Calu3 (cell line): Measurements from ENCODE around the gene PDZD2. TPM values are rescaled to one million over a fixed set of nuclear protein-coding genes. Genes with fewer than 3 reads are reported as not detected.
"Not testable (repeated sequence)": the region's sequence is repeated elsewhere in the genome, so short reads cannot be mapped to it uniquely, and the experiment has no call there.

Experiments used
- BruUV-seq: library from RNA; stranded (reverse); fragments of 400-500 nt; replicated peaks from 2 replicates; lab custom pipeline; 2021; lab: Mats Ljungman, UMichigan
- CTCF ChIA-PET: fragments of 300-600 bp; sonication (Branson Sonifier 250); formaldehyde crosslinking; loops from one replicate; lab custom pipeline; 2022; ENCODE audit warnings: antibody characterized with exemption; lab: Charles Lee
- DNase-seq: peaks from one replicate; pipeline ENCODE4 v3.0.0; 2022
- H3K27ac Mint-ChIP-seq: one replicate; pipeline ENCODE4 v1.8.0; 2022; ENCODE audit warnings: mixed read lengths; ENCODE audit not compliant: unreplicated experiment
- H3K27me3 Mint-ChIP-seq: one replicate; pipeline ENCODE4 v1.8.0; 2022; ENCODE audit warnings: mixed read lengths; ENCODE audit not compliant: unreplicated experiment
- H3K36me3 Mint-ChIP-seq: one replicate; pipeline ENCODE4 v1.8.0; 2022; ENCODE audit warnings: mild to moderate bottlenecking, moderate library complexity, mixed read lengths; ENCODE audit not compliant: insufficient read depth, unreplicated experiment
- H3K4me1 Mint-ChIP-seq: one replicate; pipeline ENCODE4 v1.8.0; 2022; ENCODE audit warnings: mild to moderate bottlenecking, low read depth, mixed read lengths; ENCODE audit not compliant: unreplicated experiment
- H3K4me3 Mint-ChIP-seq: one replicate; pipeline ENCODE4 v1.8.0; 2022; ENCODE audit warnings: mild to moderate bottlenecking, low read depth, moderate library complexity, mixed read lengths; ENCODE audit not compliant: unreplicated experiment
- H3K9me3 Mint-ChIP-seq: one replicate; pipeline ENCODE4 v1.8.0; 2022; ENCODE audit warnings: low read depth, mixed read lengths; ENCODE audit not compliant: unreplicated experiment
- intact Hi-C: fragments of 100-400 bp; cut with micrococcal nuclease; formaldehyde crosslinking; loops from one replicate; pipeline ENCODE4 v1.10.0; 2022; ENCODE audit not compliant: unreplicated experiment
- total RNA-seq: library from RNA; stranded (reverse); gene quantifications from 2 replicates; pipeline ENCODE4 v1.2.3, GENCODE V29; 2022
- TF ChIP-seq, protein P1 (sequence below): fragments of 200-600 bp; IDR thresholded peaks from one replicate; pipeline ENCODE4 v1.8.0; 2022; ENCODE audit warnings: antibody characterized with exemption; ENCODE audit not compliant: unreplicated experiment

The PDZD2 gene
- total RNA-seq, 1 experiment from 2014 or later = 0.97 TPM

DNA sequence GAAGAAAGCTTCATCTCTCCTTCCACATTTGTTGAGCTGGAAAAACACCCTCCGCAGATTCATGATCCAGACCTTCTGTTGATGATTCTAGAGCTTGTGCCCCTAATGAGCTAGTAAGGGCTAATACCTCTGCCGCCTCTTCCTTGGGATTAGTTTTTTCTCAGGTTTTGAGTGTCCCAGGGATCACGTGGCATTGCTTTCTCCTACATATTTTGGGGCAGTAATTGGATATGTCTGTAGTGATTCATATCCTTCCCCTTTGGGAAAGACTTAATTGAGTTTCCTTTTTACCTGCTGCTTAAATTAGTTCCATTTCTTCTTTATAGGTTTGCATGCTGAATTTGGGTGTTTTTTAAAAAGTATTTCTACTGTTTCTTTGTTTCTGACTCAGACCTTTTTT, 391.3 kb downstream of the PDZD2 start:
- no peak overlapping the region for H3K27ac Mint-ChIP-seq
- no peak overlapping the region for H3K4me3 Mint-ChIP-seq
- CTCF ChIA-PET = no interaction called here

DNA sequence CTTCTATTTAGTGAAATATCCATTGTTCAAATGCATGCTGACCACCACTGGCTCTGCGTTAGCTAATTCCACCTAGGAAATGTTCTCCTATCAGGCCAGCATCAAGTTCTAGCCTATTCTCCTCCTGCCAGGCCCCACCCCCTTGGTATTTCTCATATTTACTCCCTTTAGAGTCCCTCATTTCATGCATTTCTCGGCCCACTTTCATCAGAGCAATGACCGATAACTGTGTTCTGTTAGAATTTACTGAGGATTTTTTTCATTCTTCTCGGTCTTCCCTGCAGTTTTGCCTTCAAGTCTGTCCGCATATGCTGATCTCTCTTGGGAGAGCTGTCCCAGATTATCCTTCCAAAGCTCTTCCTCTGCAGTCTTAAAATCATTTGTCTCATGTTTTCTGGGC, 391.8 kb downstream of the PDZD2 start:
- Mint-ChIP-seq H3K36me3 (no peaks in the 10 kb centered on the region), H3K27ac (no peak overlapping the region), H3K4me1 (no peaks in the 10 kb centered on the region), H3K27me3 (peaks cover 44% of the 10 kb centered on the region), H3K9me3 (no peaks in the 10 kb centered on the region), H3K4me3 (no peak overlapping the region)
- BruUV-seq = no TSS peak
- CTCF ChIA-PET = interaction anchor here (0.5 kb wide), 1 partner anchor 55 kb away, joined by 5 read pairs; no protein-coding TSS in a partner anchor
- intact Hi-C loops = no loop called here
- DNase-seq = no peak
- TF ChIP-seq, protein P1, sequence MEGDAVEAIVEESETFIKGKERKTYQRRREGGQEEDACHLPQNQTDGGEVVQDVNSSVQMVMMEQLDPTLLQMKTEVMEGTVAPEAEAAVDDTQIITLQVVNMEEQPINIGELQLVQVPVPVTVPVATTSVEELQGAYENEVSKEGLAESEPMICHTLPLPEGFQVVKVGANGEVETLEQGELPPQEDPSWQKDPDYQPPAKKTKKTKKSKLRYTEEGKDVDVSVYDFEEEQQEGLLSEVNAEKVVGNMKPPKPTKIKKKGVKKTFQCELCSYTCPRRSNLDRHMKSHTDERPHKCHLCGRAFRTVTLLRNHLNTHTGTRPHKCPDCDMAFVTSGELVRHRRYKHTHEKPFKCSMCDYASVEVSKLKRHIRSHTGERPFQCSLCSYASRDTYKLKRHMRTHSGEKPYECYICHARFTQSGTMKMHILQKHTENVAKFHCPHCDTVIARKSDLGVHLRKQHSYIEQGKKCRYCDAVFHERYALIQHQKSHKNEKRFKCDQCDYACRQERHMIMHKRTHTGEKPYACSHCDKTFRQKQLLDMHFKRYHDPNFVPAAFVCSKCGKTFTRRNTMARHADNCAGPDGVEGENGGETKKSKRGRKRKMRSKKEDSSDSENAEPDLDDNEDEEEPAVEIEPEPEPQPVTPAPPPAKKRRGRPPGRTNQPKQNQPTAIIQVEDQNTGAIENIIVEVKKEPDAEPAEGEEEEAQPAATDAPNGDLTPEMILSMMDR = no peak

More for the DNA sequence above, 391.3 kb downstream of the PDZD2 start:
- no peaks in the 10 kb centered on the region for H3K36me3 Mint-ChIP-seq
- H3K27me3 Mint-ChIP-seq = peaks cover 48% of the 10 kb centered on the region
- BruUV-seq = no TSS peak
- TF ChIP-seq, protein P1 = no peak
- intact Hi-C loops = no loop called here
- no peaks in the 10 kb centered on the region for H3K9me3 Mint-ChIP-seq
- no peaks in the 10 kb centered on the region for H3K4me1 Mint-ChIP-seq
- DNase-seq = no peak

DNA sequence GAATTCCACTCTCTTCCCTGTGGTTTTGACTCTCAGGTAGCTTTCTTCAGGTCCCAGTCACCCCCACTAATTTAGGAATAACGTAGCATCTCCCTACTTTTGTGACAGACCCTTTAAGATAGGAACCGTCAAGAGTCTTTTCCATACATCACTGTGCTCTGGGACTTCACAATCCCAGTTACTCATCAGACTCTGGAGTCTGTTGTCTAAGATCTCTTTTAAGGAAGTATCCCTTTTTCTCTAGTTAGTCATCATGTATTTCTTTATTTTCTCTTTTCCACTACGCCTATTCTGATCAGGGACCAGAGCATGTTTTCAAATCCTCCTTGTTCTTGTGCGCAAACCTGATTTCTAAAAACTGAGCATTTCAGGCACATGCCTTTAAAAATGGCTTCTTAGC, 392.2 kb downstream of the PDZD2 start:
- Mint-ChIP-seq H3K4me3 (no peak overlapping the region), H3K9me3 (no peaks in the 10 kb centered on the region), H3K36me3 (no peaks in the 10 kb centered on the region), H3K27me3 (peaks cover 41% of the 10 kb centered on the region), H3K27ac (no peak overlapping the region), H3K4me1 (no peaks in the 10 kb centered on the region)
- BruUV-seq = no TSS peak
- CTCF ChIA-PET = interaction anchor here (0.5 kb wide), 1 partner anchor 54 kb away, joined by 5 read pairs; no protein-coding TSS in a partner anchor
- intact Hi-C loops = no loop called here
- DNase-seq = no peak
- TF ChIP-seq, protein P1 = no peak

DNA sequence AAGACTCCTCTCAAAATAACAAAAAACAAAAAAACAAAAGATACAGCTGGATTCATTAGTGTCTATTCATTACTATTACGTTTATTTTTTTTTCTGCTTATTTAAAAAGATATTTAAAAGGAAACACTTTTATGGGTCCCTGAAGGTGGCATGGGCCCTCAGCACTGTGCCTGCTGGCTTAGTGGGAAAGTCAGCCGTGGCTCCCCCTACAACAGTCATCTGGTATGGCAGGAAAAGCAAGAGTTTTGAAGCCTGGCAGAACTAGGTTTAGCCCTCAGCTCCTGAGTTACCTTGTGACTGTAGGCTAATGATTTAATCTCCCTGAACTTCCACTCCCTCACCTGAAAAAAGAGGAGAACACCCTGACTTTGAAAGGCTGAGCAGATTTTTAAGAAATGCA, 399.6 kb downstream of the PDZD2 start:
- CTCF ChIA-PET = interaction anchor here (0.8 kb wide), 1 partner anchor 10 kb away, joined by 3 read pairs; no protein-coding TSS in a partner anchor
- no peak for DNase-seq

DNA sequence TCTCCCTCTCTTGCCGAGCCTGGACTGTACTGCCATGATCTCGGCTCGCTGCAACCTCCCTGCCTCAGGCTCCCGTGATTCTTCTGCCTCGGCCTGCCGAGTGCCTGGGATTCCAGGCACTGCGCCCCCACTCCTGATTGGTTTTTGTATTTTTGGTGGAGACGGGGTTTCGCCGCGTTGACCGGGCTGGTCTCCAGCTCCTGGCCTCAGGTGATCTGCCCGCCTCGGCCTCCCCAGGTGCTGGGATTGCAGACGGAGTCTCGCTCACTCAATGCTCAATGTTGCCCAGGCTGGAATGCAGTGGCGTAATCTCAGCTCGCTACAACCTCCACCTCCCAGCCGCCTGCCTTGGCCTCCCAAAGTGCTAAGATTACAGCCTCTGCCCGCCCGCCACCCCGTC, 400.2 kb downstream of the PDZD2 start:
- H3K36me3 Mint-ChIP-seq, BruUV-seq, CTCF ChIA-PET, H3K27ac Mint-ChIP-seq, DNase-seq, H3K27me3 Mint-ChIP-seq, intact Hi-C loops, H3K4me3 Mint-ChIP-seq, H3K9me3 Mint-ChIP-seq, H3K4me1 Mint-ChIP-seq: not testable (repeated sequence)

More for the DNA sequence above, 399.6 kb downstream of the PDZD2 start:
- no peaks in the 10 kb centered on the region for H3K36me3 Mint-ChIP-seq
- H3K27ac Mint-ChIP-seq = no peak overlapping the region
- intact Hi-C loops = no loop called here
- TF ChIP-seq, protein P1 = no peak
- H3K9me3 Mint-ChIP-seq = no peaks in the 10 kb centered on the region
- no peak overlapping the region for H3K4me3 Mint-ChIP-seq
- no TSS peak for BruUV-seq
- H3K27me3 Mint-ChIP-seq = no peaks in the 10 kb centered on the region
- no peaks in the 10 kb centered on the region for H3K4me1 Mint-ChIP-seq

DNA sequence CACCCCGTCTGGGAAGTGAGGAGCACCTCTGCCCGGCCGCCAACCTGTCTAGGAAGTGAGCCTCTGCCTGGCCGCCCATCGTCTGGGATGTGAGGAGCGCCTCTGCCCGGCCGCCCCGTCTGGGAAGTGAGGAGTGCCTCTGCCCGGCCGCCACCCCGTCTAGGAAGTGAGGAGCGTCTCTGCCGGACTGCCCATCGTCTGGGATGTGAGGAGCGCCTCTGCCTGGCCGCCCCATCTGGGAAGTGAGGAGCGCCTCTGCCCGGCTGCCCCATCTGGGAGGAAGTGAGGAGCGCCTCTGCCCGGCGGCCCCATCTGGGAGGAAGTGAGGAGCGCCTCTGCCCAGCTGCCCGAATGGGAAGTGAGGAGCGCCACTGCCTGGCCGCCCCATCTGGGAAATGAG, 400.7 kb downstream of the PDZD2 start:
- H3K4me1 Mint-ChIP-seq, H3K27me3 Mint-ChIP-seq, H3K27ac Mint-ChIP-seq, BruUV-seq, H3K36me3 Mint-ChIP-seq, CTCF ChIA-PET, intact Hi-C loops, H3K9me3 Mint-ChIP-seq, DNase-seq, H3K4me3 Mint-ChIP-seq: not testable (repeated sequence)

DNA sequence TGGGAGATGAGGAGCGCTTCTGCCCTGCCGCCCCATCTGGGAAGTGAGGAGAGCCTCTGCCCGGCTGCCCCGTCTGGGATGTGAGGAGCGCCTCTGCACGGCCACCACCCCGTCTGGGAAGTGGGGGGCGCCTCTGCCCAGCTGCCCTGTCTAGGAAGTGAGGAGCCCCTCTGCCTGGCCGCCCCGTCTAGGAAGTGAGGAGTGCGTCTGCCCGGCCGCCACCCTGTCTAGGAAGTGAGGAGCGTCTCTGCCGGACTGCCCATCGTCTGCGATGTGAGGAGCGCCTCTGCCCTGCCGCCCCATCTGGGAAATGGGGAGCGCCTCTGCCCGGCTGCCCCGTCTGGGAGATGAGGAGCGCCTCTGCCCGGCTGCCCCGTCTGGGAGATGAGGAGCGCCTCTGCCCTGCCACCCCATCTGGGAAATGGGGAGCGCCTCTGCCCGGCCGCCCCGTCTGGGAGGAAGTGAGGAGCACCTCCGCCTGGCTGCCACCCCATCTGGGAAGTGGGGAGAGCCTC, 401.3 kb downstream of the PDZD2 start:
- BruUV-seq, H3K36me3 Mint-ChIP-seq, DNase-seq, H3K27ac Mint-ChIP-seq, H3K4me1 Mint-ChIP-seq, H3K27me3 Mint-ChIP-seq, intact Hi-C loops, CTCF ChIA-PET, H3K9me3 Mint-ChIP-seq, H3K4me3 Mint-ChIP-seq: not testable (repeated sequence)
